ENCODE results near the gene SMIM44.

SMIM44 gene

GRCh38 chr19:3499738-3500428 lies 16.6 kb upstream of the SMIM44 start:
- DNase-seq (ENCODE audit: low read depth, low spot score), result no peak
- H3K9ac ChIP-seq (ENCODE audit: insufficient read length, low read depth), result peak overlapping the region; percentile 97
- peaks cover 41% of the 10 kb centered on the region for H3K36me3 ChIP-seq (ENCODE audit: insufficient read depth, insufficient read length, low read length)
- H3K4me1 ChIP-seq (ENCODE audit: insufficient read depth, insufficient read length), result peaks cover 2% of the 10 kb centered on the region
- H3K27me3 ChIP-seq (ENCODE audit: insufficient read depth, insufficient read length), result no peaks in the 10 kb centered on the region
- TF ChIP-seq ZNF274 (IDR thresholded peaks at IDR 0.05; ENCODE audit: low read depth, low read length) (no peak), SUZ12 (IDR thresholded peaks at IDR 0.05; ENCODE audit: extremely low read depth, insufficient read depth, insufficient read length) (no peak), YY1 (IDR thresholded peaks at IDR 0.05; ENCODE audit: insufficient read depth, insufficient read length) (no peak)
- no peaks in the 10 kb centered on the region for H3K9me3 ChIP-seq (ENCODE audit: insufficient read depth, low read length)
- H3K4me3 ChIP-seq (ENCODE audit: insufficient read length, low read depth), result peak overlapping the region; percentile 97

DNA sequence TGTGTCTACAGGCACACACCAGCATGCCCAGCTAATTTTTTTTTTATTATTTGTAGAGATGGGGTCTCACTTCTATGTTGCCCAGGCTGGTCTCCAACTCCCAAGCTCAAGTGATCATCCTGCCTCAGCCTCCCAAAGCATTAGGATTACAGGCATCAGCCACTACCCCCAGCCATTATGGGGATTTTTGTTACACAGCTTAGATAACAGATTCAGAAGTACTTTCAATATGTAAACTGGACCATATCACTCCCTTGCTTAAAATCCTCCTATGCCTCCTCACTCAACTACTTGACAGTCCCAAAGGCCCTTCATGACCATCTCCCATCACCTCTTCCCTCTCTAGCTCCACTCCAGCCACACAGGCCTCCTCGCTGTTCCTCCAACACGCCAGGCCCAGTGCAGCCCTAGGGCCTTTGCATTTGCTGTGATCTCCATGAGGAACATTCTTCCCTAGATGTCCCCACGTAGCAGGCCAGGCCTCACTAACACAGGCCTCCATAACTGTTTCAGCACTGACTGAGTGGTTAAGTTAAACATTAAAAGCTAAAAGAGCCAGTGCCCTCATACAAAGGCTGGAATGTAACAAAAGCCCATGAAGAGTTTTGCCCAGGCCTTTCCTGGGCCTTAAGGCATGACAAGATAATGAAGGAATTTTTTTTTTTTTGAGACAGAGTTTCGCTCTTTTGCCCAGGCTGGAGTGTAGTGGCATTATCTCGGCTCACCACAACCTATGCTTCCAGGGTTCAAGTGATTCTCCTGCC lies 14.7 kb upstream of the SMIM44 start:
- peaks cover 57% of the 10 kb centered on the region for H3K36me3 ChIP-seq (ENCODE audit: insufficient read depth, insufficient read length, low read length)
- H3K4me1 ChIP-seq (ENCODE audit: insufficient read depth, insufficient read length), result peaks cover 10% of the 10 kb centered on the region
- TF ChIP-seq ZNF274 (IDR thresholded peaks at IDR 0.05; ENCODE audit: low read depth, low read length), result no peak
- no peak for TF ChIP-seq SUZ12 (IDR thresholded peaks at IDR 0.05; ENCODE audit: extremely low read depth, insufficient read depth, insufficient read length)
- no peak for TF ChIP-seq YY1 (IDR thresholded peaks at IDR 0.05; ENCODE audit: insufficient read depth, insufficient read length)
- no peak for DNase-seq (ENCODE audit: low read depth, low spot score)
- H3K9me3 ChIP-seq (ENCODE audit: insufficient read depth, low read length), result no peaks in the 10 kb centered on the region
- no peak overlapping the region for H3K4me3 ChIP-seq (ENCODE audit: insufficient read length, low read depth)
- H3K27me3 ChIP-seq (ENCODE audit: insufficient read depth, insufficient read length), result no peaks in the 10 kb centered on the region
- H3K9ac ChIP-seq (ENCODE audit: insufficient read length, low read depth), result no peak overlapping the region

DNA sequence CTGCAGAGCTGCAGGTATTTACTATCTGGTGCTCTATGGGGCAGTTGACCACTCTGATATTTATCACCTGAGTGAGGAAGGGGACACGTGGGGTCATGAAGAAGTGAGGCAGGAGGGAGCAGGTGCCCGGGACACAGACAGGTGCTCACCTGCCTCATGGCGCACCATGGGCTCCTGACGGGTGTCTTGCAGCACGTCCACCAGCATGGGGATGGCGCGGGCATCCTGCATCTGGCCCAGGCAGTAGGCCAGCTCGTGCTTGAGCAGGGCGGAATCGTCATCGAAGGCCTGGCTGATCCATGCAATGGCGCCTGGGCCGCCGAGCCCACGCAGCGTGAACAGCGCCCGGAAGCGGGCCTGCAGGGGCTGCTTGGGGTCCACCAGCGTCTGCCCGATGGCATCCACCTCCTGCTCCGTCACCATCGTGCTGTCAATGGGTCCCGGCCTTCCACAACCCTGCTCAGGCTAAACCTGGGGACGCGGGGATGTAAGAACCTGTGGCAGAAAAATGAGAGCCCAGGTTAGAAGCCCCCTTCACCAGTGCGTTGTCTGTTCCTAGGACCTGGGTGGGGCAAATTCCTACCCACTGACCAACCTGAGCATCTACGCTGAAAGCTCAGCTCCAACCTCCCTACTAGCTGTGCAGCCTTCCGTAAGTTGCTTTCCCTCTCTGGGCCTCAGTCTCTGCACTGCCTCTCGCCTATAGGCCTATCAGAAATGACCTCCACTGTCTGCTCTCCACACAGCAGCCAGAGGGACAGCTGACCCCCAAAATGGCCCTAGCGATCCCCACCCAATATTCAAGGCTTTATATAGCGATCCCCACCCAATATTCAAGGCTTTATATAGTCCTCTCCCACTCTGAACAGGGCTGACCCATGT lies 13.4 kb upstream of the SMIM44 start:
- H3K4me3 ChIP-seq (ENCODE audit: insufficient read length, low read depth), result no peak overlapping the region
- TF ChIP-seq SUZ12 (IDR thresholded peaks at IDR 0.05; ENCODE audit: extremely low read depth, insufficient read depth, insufficient read length), result no peak
- no peak overlapping the region for H3K9ac ChIP-seq (ENCODE audit: insufficient read length, low read depth)
- H3K36me3 ChIP-seq (ENCODE audit: insufficient read depth, insufficient read length, low read length), result peaks cover 70% of the 10 kb centered on the region
- DNase-seq (ENCODE audit: low read depth, low spot score), result no peak
- H3K9me3 ChIP-seq (ENCODE audit: insufficient read depth, low read length), result no peaks in the 10 kb centered on the region
- H3K27me3 ChIP-seq (ENCODE audit: insufficient read depth, insufficient read length), result no peaks in the 10 kb centered on the region
- H3K4me1 ChIP-seq (ENCODE audit: insufficient read depth, insufficient read length), result peaks cover 17% of the 10 kb centered on the region

DNA sequence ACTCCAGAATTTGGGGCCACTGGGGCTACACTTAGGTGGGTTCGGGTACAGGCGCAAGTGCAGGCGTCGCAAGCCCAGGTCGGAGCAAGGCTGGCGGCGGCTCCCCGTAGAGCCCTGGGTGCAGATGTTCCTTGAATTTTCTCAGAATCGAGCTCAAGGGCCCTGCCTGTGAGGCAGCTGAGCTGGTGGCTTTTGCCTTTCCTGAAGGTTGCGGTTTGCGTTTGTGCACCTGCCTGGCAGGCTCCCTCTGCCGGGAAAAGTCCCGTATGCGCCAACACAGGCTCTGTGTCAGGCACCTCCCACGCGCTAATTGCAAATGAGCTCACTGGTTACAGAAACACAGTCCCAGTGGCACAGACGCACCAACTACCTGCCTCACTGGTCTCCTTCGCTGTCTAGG lies 11.3 kb upstream of the SMIM44 start:
- TF ChIP-seq ZNF274 (IDR thresholded peaks at IDR 0.05; ENCODE audit: low read depth, low read length) (no peak), YY1 (IDR thresholded peaks at IDR 0.05; ENCODE audit: insufficient read depth, insufficient read length) (no peak), SUZ12 (IDR thresholded peaks at IDR 0.05; ENCODE audit: extremely low read depth, insufficient read depth, insufficient read length) (no peak)
- no peak for DNase-seq (ENCODE audit: low read depth, low spot score)
- peaks cover 87% of the 10 kb centered on the region for H3K36me3 ChIP-seq (ENCODE audit: insufficient read depth, insufficient read length, low read length)

GRCh38 chr19:3494051-3494450 lies 10.8 kb upstream of the SMIM44 start:
- peaks cover 26% of the 10 kb centered on the region for H3K4me1 ChIP-seq (ENCODE audit: insufficient read depth, insufficient read length)
- no peaks in the 10 kb centered on the region for H3K9me3 ChIP-seq (ENCODE audit: insufficient read depth, low read length)
- DNase-seq (ENCODE audit: low read depth, low spot score), result no peak
- H3K36me3 ChIP-seq (ENCODE audit: insufficient read depth, insufficient read length, low read length), result peaks cover 84% of the 10 kb centered on the region
- H3K4me3 ChIP-seq (ENCODE audit: insufficient read length, low read depth), result no peak overlapping the region
- no peak overlapping the region for H3K9ac ChIP-seq (ENCODE audit: insufficient read length, low read depth)
- TF ChIP-seq YY1 (IDR thresholded peaks at IDR 0.05; ENCODE audit: insufficient read depth, insufficient read length) (no peak), SUZ12 (IDR thresholded peaks at IDR 0.05; ENCODE audit: extremely low read depth, insufficient read depth, insufficient read length) (no peak), ZNF274 (IDR thresholded peaks at IDR 0.05; ENCODE audit: low read depth, low read length) (no peak)
- H3K27me3 ChIP-seq (ENCODE audit: insufficient read depth, insufficient read length), result no peaks in the 10 kb centered on the region

More for the DNA sequence above, 11.3 kb upstream of the SMIM44 start:
- peaks cover 26% of the 10 kb centered on the region for H3K4me1 ChIP-seq (ENCODE audit: insufficient read depth, insufficient read length)
- no peak overlapping the region for H3K4me3 ChIP-seq (ENCODE audit: insufficient read length, low read depth)
- H3K9me3 ChIP-seq (ENCODE audit: insufficient read depth, low read length), result no peaks in the 10 kb centered on the region
- H3K27me3 ChIP-seq (ENCODE audit: insufficient read depth, insufficient read length), result no peaks in the 10 kb centered on the region
- peak overlapping the region; percentile 50 for H3K9ac ChIP-seq (ENCODE audit: insufficient read length, low read depth)

GRCh38 chr19:3493651-3494050 lies 10.4 kb upstream of the SMIM44 start:
- Histone ChIP-seq H3K27me3 (ENCODE audit: insufficient read depth, insufficient read length) (no peaks in the 10 kb centered on the region), H3K36me3 (ENCODE audit: insufficient read depth, insufficient read length, low read length) (peaks cover 81% of the 10 kb centered on the region), H3K9ac (ENCODE audit: insufficient read length, low read depth) (no peak overlapping the region), H3K4me3 (ENCODE audit: insufficient read length, low read depth) (no peak overlapping the region), H3K9me3 (ENCODE audit: insufficient read depth, low read length) (no peaks in the 10 kb centered on the region), H3K4me1 (ENCODE audit: insufficient read depth, insufficient read length) (peaks cover 26% of the 10 kb centered on the region)
- no peak for DNase-seq (ENCODE audit: low read depth, low spot score)
- TF ChIP-seq YY1 (IDR thresholded peaks at IDR 0.05; ENCODE audit: insufficient read depth, insufficient read length), result no peak
- TF ChIP-seq ZNF274 (IDR thresholded peaks at IDR 0.05; ENCODE audit: low read depth, low read length), result no peak
- TF ChIP-seq SUZ12 (IDR thresholded peaks at IDR 0.05; ENCODE audit: extremely low read depth, insufficient read depth, insufficient read length), result no peak
